Prostate gland (tissue), 2 donors: ENCODE measurements around the gene OTUD6A.

Source experiments
- CTCF ChIP-seq, 4 experiments: fragments of 200-600 bp in 2 of 4; fragments of 450-650 bp in 2 of 4; sonication (generic) in 2 of 4; IDR thresholded peaks; 1 replicate in 3 of 4; 2 replicates in 1 of 4; pipeline ENCODE4 v1.5.1; 2016 to 2019; ENCODE audit warnings: antibody characterized with exemption in 4 of 4, mild to moderate bottlenecking in 2 of 4, moderate library complexity in 2 of 4
- POLR2A ChIP-seq: fragments of 450-650 bp; IDR thresholded peaks from one replicate; pipeline ENCODE4 v1.6.1; 2016; ENCODE audit warnings: antibody characterized with exemption, mild to moderate bottlenecking
- POLR2AphosphoS5 ChIP-seq: sonication (generic); formaldehyde crosslinking; IDR thresholded peaks from one replicate; pipeline ENCODE4 v1.6.1; 2017; ENCODE audit warnings: antibody characterized with exemption

- TF ChIP-seq CTCF (IDR thresholded peaks at IDR 0.05) (no peak), POLR2A (no peak), POLR2AphosphoS5 (no peak)
Measured at GRCh38 chrX:70046978-70047377, 15.3 kb upstream of the OTUD6A start.
